Vein endothelial cell (primary cell): ENCODE measurements around the gene FHDC1. TPM values are rescaled to one million over a fixed set of nuclear protein-coding genes. Genes with fewer than 3 reads are reported as not detected.

Experiments used
- total RNA-seq: library from RNA; depleted of rRNA; stranded (reverse); fragments of >200 nt; gene quantifications from 2 replicates; pipeline ENCODE4 v1.2.3, GENCODE V29; 2012

Gene FHDC1, protein sequence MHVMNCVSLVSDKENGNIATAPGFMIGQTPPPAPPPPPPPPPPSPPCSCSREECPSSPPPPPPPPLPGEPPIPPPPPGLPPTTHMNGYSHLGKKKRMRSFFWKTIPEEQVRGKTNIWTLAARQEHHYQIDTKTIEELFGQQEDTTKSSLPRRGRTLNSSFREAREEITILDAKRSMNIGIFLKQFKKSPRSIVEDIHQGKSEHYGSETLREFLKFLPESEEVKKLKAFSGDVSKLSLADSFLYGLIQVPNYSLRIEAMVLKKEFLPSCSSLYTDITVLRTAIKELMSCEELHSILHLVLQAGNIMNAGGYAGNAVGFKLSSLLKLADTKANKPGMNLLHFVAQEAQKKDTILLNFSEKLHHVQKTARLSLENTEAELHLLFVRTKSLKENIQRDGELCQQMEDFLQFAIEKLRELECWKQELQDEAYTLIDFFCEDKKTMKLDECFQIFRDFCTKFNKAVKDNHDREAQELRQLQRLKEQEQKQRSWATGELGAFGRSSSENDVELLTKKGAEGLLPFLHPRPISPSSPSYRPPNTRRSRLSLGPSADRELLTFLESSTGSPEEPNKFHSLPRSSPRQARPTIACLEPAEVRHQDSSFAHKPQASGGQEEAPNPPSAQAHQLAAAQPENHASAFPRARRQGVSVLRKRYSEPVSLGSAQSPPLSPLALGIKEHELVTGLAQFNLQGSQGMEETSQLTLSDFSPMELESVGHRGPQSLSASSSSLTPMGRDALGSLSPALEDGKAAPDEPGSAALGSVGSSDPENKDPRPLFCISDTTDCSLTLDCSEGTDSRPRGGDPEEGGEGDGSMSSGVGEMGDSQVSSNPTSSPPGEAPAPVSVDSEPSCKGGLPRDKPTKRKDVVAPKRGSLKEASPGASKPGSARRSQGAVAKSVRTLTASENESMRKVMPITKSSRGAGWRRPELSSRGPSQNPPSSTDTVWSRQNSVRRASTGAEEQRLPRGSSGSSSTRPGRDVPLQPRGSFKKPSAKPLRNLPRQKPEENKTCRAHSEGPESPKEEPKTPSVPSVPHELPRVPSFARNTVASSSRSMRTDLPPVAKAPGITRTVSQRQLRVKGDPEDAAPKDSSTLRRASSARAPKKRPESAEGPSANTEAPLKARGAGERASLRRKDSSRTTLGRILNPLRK
- total RNA-seq, result under 0.01 and 0.10 TPM in 2 replicates

GRCh38 chr4:152935631-152936445 lies at the start of gene FHDC1:
Gene FHDC1 (plus strand): TSS chr4:152936323. CDS start chr4:152943058, 6,735 bp downstream.

Other genes with a start within 250 kb of the FHDC1 start
- under 0.01 and 0.19 TPM in 2 replicates for gene TIGD4, start 156.6 kb upstream of the FHDC1 start, total RNA-seq
- gene ARFIP1, start 156.4 kb upstream of the FHDC1 start, total RNA-seq, result 30.7 and 35.8 TPM in 2 replicates